HEK293T (cell line): ENCODE data around the gene ANKRD11.

Experiments used
- BHLHE40 ChIP-seq: fragments of 450-650 bp; IDR thresholded peaks from 2 replicates; pipeline ENCODE4 v1.6.1; 2016; ENCODE audit warnings: mild to moderate bottlenecking, moderate library complexity, borderline replicate concordance
- SUZ12 ChIP-seq: fragments of 450-650 bp; IDR thresholded peaks from 2 replicates; pipeline ENCODE4 v1.6.1; 2016; ENCODE audit warnings: mild to moderate bottlenecking
- TARDBP ChIP-seq: fragments of 450-650 bp; IDR thresholded peaks from 2 replicates; pipeline ENCODE4 v1.6.1; 2016

DNA sequence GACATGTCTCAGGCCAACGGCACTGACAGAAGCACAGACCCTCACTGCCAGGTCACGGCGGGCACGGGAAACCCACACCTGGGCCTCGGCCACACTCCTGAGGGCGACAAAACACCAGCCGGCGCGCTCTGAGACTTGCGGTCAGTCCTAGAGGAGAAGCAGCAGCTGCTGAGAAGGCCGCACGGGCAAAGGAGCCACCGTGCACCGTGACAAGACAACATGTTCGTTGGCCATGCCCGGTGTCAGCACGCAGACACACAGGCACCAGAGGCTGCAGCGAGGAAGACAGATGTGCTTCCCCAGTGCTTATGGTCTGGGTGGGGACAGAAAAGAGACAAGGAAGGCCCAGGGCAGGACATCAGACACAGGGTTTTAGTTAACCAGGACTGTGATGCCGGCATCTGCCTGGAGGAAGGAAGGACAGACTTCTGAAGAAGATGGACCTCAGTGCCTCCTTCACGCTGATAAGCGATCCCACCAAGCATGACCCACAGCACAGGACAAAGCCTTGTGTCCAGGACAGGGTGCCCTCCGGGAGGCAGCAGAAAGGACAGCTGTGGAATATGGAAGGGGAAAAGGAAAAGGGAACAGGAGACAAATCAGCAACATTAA is 84.0 kb downstream of the ANKRD11 start:
- TF ChIP-seq BHLHE40 (no peak), SUZ12 (no peak), TARDBP (no peak)
